Suppressor macrophage (primary cell): ENCODE data around the gene TPP1.

Source experiments
- DNase-seq, 4 experiments: peaks; one replicate each; pipeline ENCODE4 v3.0.0-alpha.2; 2020 to 2022

Gene TPP1

DNA sequence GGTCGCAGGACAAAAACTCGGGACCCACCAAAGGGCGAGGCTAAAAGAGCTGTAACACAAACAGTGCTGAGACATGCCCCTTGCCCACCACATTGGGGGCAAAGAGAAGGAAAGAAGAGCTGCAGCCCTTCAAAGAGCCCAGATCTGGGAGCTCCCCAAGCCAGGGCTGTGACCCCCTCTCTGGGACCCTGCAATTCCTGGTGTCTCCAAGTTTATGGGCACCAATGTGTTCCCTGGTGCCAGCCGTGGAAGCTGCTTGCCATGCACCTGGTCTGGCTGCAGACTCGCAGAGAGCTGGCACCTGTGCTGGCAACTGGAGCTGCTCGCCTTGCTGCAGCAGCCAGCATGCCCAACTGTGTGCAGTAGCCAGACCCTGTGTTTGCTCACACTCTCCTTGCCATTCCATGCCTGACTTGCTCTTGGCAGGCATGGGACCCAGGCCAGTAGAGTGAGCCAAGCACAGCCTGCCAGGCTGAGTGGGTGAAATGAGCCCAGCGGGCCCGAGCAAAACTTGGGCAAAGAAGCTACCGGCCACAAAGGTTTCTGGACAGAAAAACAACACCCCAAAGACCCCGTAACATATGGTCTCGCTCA lies 31.8 kb downstream of the TPP1 start:
- no peak for DNase-seq

DNA sequence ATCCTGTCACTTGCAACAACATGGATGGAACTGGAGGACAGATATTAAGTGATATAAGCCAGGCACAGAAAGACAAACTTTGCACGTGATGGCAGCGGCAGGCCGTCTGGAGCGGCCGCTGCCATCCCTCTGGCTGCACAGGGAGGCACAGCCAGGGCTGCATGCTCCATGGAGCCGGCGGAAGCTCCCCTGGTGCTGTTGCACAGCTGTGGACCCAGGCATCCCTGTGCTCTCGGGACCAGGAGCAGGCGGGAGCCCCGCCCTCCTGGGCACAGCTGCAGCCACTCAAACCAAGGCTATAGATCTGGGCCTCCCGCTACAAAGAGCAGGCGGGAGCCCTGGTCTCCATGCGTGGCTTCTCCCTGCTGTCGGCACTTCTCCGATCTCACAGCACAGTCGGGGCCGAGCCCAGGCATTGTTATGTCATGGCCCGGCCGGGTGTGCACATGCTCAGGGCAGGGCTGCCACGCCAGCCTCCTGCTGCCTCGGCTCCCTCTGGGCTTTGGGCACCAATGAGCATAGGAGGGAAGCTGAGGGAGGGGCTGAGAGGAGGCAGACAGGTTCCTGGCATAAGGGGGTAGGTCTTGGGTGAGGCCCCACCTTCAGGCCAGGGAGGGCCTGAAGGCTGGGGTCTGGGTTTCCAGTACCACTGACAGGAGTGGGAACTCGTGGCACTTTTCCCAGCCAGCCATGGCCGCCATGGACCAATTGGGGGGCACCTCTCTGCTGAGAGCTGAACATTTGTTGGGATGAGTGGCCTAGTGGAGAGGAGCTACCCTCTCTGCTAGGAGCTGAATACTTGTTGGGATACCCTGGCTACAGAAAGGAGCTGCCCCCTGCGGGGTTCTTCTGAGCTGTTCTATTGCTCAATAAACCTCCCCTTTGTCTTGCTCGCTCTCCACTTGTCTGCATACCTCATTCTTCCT lies 32.5 kb downstream of the TPP1 start:
- DNase-seq = no peak

DNA sequence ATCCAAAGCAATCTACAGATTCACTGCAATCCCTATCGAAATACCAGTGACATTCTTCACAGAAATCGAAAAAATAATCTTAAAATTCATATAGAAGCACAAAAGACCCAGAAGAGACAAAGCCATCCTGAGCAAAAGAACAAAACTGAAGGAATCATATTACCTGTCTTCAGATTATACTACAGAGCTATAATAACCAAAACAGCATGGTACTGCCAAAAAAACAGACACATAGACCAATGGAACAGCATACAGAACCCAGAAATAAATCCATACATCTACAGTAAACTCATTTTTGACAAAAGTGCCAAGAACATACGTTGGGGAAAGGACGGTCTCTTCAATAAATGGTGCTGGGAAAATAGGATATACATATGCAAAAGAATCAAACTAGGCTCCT lies 34.7 kb downstream of the TPP1 start:
- no peak for DNase-seq

DNA sequence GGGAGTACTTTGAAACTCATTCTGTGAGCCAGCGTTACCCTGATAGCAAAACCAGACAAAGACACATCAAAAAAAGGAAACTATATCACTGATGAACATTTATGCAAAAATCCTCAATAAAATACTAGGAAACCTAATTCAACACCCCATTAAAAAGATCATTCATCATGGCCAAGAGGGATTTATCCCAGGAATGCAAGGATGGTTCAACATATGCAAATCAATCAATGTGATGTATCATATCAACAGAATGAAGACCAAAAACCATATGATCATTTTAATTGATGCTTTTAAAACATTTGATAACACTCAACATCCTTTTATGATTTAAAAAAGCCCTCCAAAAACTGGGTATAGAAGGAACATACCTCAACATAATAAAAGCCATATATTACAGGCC lies 35.6 kb downstream of the TPP1 start:
- no peak for DNase-seq

DNA sequence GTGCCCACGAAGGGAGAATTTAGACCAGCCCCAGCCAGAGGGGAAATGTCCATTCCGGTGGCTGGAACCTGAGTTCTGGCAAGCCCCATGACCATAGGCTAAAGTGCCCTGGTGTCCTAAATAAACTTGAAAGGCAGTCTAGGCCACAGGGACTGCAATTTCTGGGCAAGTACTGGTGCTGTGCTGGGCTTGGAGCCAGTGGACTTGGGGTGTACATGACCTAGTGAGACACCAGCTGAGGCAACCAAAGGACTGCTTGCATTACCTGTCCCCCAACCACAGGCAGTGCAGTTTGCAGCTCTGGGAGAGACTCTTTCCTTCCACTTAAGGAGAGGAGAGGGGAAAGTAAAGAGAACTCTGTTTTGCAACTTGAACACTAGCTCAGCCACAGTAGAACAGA lies 39.5 kb downstream of the TPP1 start:
- no peak for DNase-seq

DNA sequence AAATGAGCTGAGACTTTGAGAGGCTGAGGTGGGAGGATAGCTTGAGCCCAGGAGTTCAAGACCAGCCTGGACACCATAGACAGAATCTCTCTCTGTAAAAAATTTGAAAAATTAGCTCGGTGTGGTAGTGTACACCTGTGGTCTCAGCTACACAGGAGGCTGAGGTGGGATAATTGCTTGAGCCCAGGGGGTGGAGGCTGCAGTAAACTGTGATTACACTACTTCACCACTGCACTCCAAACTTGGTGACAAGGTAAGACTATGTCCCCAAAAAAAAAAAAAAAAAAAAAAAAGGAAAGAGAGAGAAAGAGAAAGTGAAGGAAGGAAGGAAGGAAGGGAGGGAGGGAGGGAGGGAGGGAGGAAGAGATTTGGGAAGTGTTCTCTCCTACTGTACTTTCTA lies 41.1 kb downstream of the TPP1 start:
- DNase-seq = no peak

DNA sequence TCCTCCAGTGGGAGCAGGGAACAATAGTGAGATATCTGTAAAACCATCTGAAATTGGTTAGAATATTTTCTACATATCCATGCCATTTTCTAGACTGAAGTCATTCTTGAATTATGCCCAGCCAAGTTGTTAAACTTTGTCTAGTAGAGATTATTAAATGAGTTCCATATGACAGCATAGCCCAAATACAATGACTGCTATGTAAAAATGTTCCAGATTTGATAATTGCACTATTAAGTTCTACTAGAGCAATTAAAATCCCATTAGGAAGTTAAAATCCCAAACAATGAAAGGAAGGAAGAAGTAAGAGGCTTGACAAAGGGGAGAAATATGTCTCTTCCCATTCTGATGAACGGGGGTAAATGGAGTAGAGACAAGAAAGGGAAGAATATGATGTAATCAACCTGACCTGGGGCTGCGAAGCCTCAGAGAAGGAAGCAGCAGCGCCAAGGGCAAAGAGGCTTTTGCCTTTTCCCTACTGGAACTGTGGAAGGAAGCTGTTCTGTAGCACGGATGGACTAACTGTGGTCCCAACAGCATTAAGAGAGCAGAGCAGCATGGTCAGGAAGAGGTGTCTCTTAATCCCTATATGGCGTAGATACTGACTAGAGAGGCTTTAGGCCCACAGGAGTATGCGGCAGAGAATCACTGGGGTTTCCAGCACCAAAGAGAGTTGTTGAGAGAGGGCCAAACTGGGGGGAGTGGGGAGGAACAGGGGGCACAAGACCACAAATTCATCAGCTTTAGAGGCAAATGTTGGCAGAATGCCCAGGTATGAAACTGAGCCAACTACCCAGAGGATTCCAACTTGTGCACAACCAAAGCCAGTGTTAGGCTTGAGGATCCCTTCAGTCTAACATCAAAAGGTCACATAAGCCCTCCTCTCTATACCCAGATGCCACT lies 42.5 kb downstream of the TPP1 start:
- DNase-seq = peak; percentile 17 to 59 (median 44)

DNA sequence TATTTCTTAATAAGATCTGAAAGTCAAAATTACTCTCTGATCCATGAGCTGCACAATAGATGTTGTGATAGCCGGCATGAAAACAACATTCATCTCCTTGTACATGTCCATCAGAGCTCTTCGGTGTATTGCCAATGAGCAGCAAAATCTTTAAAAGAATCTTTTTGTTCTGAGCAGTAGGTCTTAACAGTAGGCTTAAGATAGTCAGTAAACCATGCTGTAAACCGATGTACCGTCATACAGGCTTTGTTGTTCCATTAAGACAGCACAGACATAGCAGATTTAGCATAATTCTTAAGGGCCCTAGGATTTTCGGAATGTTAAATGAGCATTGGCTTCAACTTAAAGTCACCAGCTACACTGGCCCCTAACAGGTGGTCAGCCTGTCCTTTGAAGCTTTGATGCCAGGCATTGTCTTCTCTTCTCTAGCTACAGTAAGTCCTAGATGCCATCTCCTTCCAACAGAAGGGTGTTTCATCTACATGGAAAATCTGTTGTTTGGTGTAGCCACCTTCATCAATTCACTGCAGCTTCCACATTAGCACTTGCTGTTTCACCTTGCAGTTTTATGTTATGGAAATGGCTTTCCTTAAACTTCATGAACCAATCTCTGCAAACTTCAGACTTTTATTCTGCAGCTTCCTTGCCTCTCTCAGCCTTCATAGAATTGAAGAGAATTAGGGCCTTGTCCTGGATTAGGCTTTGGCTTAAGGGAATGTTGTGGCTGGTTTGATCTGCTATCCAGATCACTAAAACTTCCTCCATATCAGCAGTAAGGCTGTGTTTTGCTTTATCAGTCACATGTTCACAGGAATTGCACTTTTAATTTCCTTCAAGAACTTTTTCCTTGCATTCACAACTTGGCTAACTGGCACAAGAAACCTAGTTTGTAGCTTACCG lies 44.2 kb downstream of the TPP1 start:
- no peak for DNase-seq

DNA sequence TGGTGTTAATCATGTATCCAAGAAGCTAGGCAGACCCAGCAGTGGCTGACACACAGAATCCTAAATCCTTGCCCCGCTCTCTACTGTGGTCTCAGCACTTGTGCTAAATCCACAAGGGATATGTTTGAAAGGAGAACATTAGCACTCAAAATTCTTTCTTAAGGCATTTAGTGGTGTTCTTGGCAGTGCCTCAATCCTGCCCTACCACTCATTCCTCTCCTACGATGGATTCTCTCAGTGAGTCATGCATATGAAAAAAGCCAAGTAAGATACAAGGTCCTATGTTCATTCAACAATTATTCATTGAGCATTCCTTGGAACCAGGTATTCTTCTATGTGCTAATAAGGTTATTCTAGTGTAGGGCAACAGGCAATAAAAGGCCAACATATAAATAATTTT lies 47.0 kb downstream of the TPP1 start:
- no peak for DNase-seq

DNA sequence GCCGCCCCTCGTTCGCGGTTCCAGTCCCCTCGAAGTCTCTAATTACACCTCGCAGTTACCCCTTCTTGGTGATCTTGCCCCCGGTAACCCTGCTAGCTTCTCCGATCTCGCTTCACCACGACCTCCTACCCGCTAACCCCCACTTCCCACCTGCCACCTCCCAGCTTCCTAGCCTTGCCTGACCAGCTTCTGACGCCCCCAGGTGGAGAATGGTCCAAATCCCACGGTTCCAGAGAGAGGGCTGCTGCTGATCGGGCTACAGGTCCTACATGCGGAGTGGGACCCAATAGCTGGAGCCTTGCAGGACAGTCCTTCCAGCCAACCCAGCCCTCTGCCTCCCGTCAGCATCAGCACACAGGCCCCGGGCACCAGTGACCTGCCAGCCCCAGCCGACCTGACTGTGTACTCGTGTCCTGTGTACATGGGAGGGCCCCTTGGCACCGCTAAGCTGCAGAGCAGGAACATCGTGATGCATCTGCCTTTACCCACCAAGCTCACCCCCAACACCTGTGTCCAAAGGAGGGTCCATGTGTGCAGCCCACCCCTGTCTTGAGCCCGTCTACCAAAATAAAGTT lies 47.7 kb downstream of the TPP1 start:
- no peak for DNase-seq

DNA sequence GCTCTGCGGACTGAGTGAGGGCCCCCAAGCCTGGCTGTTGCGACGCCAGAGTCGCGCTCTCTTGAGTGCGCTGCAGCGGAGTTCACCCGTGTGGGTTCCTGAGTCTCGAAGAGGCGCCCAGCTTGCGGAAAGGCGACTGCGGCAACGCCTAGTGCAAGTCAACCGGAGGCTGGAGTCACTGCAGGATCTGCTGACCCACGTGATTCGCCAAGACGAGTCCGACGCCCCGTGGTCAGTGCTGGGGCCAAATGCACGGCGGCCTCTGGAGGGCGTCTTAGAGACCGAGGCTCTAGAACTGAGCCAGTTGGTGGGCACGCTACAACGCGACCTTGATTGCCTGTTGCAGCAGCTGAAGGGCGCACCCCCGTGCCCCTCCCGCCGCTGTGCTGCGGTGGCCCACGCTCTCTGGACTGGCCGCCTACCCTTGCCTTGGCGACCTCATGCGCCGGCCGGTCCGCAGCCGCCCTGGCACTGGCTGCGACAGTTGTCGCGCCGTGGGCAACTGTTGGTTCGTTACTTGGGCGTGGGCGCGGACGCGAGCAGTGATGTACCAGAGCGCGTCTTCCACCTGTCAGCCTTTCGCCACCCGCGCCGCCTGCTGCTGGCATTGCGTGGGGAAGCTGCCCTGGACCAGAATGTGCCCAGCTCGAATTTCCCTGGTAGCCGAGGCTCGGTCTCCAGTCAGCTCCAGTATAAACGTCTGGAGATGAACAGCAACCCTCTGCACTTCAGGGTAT lies 48.4 kb downstream of the TPP1 start:
- no peak for DNase-seq

DNA sequence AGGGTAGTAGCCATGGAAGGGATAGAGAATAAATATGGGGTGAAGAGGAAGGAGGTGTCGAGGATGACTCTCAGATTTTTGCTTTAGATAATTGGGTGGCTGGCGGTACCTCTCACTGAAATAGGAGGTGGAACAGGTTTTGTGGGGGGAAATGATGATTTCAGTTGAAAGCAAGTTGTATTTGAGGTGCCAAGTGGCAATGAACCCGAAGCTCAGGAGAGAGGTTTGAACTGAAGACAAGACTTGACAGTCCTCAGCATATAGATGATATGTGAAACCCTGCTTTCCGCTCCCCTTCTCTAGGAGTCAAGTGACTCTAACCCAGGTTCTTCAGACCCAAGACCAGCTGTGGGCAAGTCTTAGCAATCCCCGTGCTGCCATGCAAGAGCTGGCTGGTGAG lies 49.5 kb downstream of the TPP1 start:
- no peak for DNase-seq

DNA sequence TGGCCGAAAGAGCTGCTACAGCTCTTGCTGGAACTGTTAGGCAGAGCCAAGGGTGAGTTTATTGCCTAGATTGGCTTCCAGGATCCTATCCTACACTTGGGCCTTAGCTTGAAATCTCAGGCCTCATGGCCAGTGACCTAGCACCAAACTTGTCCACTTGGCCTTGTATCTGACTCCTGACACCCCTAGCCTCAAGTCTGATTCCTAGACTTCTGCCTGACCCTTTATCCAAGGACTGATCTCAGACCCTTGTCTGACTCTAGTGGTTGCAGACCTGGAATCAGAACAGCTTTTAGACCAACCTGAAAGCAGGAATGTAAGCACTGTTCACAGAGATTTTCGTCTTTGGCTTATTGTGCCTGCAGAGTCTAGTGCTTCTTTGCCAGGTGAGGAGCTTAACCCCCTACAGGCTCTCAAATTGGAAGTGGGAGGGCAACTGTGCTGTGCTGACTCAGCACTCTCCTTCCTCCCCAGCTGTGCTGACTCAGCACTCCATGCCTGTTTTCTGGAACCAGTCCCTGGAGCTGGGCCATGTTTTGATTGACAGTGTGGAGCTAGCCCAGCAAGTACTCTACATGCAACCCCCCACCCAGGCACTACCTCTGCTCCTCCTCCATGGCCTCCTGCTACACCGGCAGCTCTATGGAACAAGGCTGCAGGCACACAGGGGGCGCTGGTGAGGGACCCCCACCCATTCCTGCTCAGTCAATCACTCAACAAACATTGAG lies 50.9 kb downstream of the TPP1 start:
- peak in 3 of 4 experiments; percentile 12 to 45 (median 43) for DNase-seq

DNA sequence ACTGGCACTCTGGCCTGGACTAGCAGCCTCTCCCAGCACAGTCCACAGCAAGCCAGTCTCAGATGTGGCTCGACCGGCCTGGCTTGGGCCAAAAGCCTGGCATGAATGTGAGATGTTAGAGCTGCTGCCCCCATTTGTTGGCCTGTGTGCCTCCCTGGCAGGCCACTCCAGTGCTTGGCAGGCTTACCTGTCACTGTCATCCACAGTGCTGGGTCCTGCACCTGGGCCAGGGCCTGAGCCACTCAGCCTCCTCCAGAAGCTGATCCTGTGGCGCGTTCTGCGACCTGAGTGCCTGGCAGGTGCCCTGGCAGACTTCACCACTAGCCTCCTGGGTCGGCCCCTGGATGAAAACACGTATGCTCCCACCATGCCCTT lies 51.9 kb downstream of the TPP1 start:
- no peak for DNase-seq

DNA sequence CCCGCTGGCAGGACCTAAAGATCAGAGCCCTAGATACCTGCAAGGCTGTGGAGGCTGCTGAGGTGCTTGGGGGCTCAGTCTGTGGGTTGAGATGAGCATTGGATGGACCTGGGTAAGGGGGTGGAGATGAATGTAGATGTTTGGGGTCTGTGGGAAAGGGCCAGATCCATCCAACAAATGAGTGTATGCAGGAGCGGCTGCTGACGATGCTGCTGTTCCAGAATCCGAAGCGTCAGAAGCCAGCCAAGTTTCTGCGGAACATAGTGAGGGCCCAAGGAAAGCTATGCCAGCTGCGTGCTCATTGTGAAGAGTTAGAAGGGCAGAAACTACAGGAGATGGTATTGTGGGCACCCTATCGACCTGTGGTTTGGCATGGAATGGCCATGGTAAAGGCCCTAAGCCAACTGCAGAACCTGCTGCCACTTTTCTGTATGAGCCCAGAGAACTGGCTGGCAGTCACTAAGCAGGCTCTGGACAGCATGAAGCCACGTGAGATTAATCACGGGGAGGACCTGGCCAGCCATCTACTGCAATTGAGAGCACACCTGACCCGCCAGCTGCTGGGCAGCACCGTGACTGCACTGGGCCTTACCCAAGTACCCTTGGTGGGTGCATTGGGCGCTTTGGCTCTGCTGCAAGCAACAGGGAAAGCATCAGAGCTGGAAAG lies 52.4 kb downstream of the TPP1 start:
- DNase-seq = no peak

DNA sequence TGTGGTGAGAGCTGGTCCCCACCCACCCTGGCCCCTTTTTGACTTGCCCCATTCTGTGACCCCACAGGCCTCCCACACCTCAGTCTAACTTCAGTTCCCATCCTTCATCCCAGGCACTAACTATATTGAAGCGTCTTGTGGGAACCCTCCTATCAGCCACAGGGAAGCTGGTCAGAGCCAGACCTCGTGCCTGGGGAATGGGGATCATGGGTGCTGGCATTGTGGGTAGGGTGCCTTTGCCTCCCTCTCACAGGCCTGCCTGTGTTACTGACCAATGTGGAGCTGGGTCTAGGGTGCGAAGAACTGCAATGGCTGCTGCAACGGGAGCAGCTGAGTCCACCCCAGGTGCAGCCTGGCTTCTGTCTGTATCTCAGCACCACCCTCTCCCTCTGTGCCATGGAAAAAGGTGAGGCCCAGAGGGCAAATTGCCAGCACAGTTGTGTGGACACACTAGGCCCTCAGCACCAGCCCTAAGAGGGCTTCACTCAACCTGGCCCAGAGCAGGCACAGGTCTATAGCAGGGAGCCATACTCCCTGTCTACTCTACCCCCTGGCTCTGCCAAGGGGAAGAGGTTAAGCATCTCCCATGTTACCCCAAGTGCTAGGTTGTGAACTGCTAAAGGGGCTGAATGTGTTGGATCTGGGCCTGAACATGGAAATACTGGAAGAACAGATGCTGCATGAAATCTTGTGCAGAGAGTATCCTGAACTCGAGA lies 53.1 kb downstream of the TPP1 start:
- no peak for DNase-seq

DNA sequence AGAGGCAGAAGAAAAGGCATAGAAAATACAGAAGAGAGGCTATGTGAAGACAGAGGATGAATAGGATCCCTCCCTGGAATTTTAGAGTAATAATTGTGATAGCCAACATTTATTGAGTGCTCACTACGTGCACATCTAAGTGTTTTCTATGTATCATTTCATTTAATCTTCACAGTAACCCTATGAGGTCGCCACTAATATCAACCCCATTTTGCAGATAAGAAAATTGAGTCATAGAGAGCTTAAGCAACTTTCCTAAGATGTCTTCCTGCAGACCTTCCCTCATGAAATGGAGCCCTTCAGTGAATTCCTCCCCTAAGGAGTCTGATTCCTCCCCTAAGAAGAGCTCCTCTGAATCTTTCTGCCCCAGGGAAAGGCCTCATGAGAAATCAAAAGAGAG lies 53.9 kb downstream of the TPP1 start:
- DNase-seq = no peak

DNA sequence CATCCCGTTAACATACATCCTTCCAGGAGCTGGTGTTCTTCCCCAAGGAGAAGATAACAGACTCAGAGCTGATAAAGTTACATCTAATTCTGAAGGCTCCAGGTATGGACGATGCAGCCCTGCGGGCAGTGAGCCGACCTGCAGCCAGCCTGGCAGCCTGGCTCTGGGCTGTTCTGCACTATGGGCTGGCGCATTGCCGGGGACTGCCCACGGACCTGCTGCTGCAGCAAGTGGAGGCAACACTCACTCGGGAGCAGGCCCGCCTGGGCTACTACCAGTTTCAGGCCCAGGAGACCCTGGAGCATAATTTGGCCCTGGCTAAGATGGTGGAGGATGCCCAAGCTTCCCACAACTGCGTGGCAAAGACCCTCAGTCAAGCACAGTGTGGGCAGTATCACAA lies 55.6 kb downstream of the TPP1 start:
- DNase-seq = no peak

DNA sequence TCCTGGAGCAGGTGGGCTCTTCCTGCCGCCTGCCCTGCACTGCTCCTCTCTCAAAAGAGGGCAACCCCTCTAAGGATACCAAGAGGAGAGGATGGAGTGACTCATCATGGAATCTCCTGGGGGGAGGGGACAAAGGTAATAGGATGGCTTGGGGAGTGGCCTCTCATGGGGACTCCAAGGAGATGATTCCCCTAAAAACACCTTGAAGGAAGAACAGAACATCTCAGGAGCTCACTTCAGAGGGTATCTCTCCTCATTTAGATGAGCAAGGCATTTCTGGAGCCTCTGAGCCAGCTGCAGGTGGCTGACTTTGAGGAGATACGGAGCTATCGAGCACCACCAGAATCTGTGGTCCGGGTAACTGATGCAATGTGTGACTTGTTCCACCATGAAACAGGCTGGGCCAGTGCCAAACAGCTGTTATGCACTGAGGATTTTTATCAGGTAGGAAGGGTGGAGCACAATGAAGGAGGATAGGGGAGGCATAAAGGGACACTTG lies 56.1 kb downstream of the TPP1 start:
- DNase-seq = no peak
